Erythroblast (primary cell): ENCODE data around the gene PEMT.

ENCODE experiments used
- GATA1 ChIP-seq: IDR thresholded peaks from 2 replicates; pipeline ENCODE4 v1.6.1; 2011; ENCODE audit warnings: low read depth, mild to moderate bottlenecking, control low read depth, low read length, moderate library complexity
- POLR2A ChIP-seq: IDR thresholded peaks from 2 replicates; pipeline ENCODE4 v1.6.1; 2011; ENCODE audit warnings: mild to moderate bottlenecking, low read length

DNA sequence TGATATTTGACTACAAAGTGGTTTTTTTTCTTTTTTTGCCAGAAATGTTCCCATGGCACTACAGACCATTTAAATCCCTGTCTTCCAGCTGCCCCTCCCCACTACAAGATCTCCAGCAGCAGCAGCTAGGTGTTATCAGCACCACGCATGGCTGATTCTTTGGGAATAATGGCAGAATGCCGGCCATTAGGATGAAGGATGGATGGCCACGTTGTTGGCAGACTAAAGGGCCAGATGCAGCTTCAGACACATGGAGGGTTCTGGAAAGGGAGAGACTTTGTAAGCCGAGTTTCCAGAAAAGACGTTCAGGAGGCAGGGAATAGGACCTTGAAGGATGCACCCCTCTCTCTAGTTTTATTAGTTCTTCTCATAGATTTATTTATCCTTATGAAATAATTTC, 125.0 kb downstream of the PEMT start:
- TF ChIP-seq POLR2A (no peak), GATA1 (no peak)
